ENCODE data around the gene GPR150.

DNA sequence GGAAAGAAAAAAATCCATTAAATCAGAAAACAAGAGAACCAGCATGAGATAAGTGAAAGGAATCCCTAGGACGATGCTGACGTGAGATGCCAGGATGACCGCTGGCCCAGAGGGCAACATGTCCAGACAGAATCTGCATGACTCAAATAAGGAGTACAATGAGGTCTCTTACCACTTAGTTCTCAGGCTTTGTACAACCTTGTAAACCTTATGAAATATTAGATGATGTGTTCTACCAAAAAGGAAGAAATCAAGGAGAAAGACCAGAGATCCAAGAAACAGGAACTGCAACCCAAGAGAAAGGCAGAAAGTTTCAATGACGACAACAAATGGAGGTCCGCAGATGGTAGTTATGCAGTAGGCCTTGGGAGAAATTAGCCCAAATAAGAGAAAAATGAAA, 2.8 kb upstream of the GPR150 start:
- TF ChIP-seq, protein P1, sequence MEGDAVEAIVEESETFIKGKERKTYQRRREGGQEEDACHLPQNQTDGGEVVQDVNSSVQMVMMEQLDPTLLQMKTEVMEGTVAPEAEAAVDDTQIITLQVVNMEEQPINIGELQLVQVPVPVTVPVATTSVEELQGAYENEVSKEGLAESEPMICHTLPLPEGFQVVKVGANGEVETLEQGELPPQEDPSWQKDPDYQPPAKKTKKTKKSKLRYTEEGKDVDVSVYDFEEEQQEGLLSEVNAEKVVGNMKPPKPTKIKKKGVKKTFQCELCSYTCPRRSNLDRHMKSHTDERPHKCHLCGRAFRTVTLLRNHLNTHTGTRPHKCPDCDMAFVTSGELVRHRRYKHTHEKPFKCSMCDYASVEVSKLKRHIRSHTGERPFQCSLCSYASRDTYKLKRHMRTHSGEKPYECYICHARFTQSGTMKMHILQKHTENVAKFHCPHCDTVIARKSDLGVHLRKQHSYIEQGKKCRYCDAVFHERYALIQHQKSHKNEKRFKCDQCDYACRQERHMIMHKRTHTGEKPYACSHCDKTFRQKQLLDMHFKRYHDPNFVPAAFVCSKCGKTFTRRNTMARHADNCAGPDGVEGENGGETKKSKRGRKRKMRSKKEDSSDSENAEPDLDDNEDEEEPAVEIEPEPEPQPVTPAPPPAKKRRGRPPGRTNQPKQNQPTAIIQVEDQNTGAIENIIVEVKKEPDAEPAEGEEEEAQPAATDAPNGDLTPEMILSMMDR (optimal IDR thresholded peaks at IDR 0.05 in 1 of 3, IDR thresholded peaks at IDR 0.05 in 1 of 3, conservative IDR thresholded peaks at IDR 0.05 in 1 of 3; ENCODE audit: extremely low read depth in 1 of 3, insufficient read depth in 2 of 3, low read length in 3 of 3) = no peak
- no peak for TF ChIP-seq EZH2 (IDR thresholded peaks at IDR 0.05; ENCODE audit: low read length)

Data from keratinocyte (primary cell).